Thymus (tissue), 11 donors: Measurements from ENCODE around the gene MARK3. TPM values are rescaled to one million over a fixed set of nuclear protein-coding genes. Genes with fewer than 3 reads are reported as not detected.

Source experiments
- DNase-seq, 9 donors: peaks; one replicate each; pipeline ENCODE4 v3.0.0-alpha.2; 2013; ENCODE audit warnings: low spot score in 9 of 9, low read depth in 6 of 9, missing footprints in 1 of 9
- H3K27ac ChIP-seq, 2 donors: one replicate each; pipeline ENCODE4 v1.5.1; 2013; ENCODE audit warnings: control low read depth in 1 of 2, low read depth in 1 of 2, low read length in 1 of 2, mild to moderate bottlenecking in 1 of 2, moderate library complexity in 1 of 2
- H3K27me3 ChIP-seq, 2 donors: one replicate each; pipeline ENCODE4 v1.5.1; 2013; ENCODE audit warnings: low read length in 1 of 2; ENCODE audit not compliant: control insufficient read depth in 2 of 2, insufficient read depth in 1 of 2
- H3K36me3 ChIP-seq, 2 donors: one replicate each; pipeline ENCODE4 v1.5.1; 2013; ENCODE audit warnings: low read length in 1 of 2, mild to moderate bottlenecking in 1 of 2, moderate library complexity in 1 of 2; ENCODE audit not compliant: control insufficient read depth in 2 of 2, insufficient read depth in 2 of 2
- H3K4me1 ChIP-seq, 2 donors: one replicate each; pipeline ENCODE4 v1.5.1; 2013; ENCODE audit warnings: low read length in 2 of 2; ENCODE audit not compliant: control insufficient read depth in 2 of 2, insufficient read depth in 2 of 2
- H3K4me3 ChIP-seq, 2 donors: one replicate each; pipeline ENCODE4 v1.5.1; 2013; ENCODE audit warnings: low read length in 2 of 2, control low read depth in 1 of 2, mild to moderate bottlenecking in 1 of 2
- H3K9me3 ChIP-seq, 2 donors: one replicate each; pipeline ENCODE4 v1.5.1; 2013; ENCODE audit warnings: low read length in 1 of 2, mild to moderate bottlenecking in 1 of 2; ENCODE audit not compliant: control insufficient read depth in 2 of 2, insufficient read depth in 1 of 2
- WGBS: extraction: QIAGEN DNeasy Blood & Tissue Kit; methylation state at CpG from one replicate; pipeline ENCODE4 v1.1.7; 2013; 5-methylcytosine and 5-hydroxymethylcytosine counted together
- polyA plus RNA-seq: library from polyadenylated mRNA; stranded (reverse); fragments of 200-250 nt; gene quantifications from one replicate; pipeline ENCODE4 v1.2.3, GENCODE V29; 2013
- total RNA-seq: library from RNA; stranded (reverse); fragments of 120-200 nt; gene quantifications from one replicate; pipeline ENCODE4 v1.2.4, GENCODE V29; 2013
- donor health status: healthy.

MARK3 gene
- total and polyA plus RNA-seq, 2 donors, result 50.8 to 91.6 TPM

GRCh38 chr14:103480595-103480994, 95.4 kb downstream of the MARK3 start:
- Histone ChIP-seq H3K4me3 (no peak overlapping the region), H3K27me3 (no peaks in the 10 kb centered on the region), H3K27ac (no peak overlapping the region), H3K9me3 (no peaks in the 10 kb centered on the region), H3K4me1 (peaks cover 0 to 3% of the 10 kb centered on the region in 2 donors), H3K36me3 (peaks cover 45 to 57% of the 10 kb centered on the region in 2 donors)
- DNase-seq, result peak in 1 of 9 donors; percentile 14
- 57% methylated on average over 3 of the region's 3 CpGs for WGBS

DNA sequence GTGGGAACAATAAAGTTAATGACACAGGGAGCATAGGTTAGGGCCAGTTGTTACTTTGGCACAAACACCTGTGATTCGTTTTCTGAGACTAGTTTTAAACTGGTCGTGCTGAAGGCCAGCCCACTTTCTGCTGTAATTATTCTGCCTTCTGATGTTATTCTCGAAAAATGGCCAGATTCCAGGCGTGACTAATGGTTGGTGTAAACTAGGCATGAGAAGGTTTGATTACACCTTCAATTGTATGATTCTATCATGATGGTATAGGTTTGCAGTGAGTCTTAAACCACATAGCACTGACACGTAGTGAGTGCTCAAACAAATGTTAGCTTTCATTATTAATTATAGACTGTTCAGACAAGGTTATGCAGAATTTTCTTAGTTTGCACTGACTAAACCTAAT, 98.4 kb downstream of the MARK3 start:
- no peaks in the 10 kb centered on the region for H3K27me3 ChIP-seq
- 95% methylated on average over 5 of the region's 5 CpGs for WGBS
- H3K36me3 ChIP-seq, result peaks cover 34 to 58% of the 10 kb centered on the region in 2 donors
- no peaks in the 10 kb centered on the region for H3K4me1 ChIP-seq
- H3K27ac ChIP-seq, result no peak overlapping the region
- no peak for DNase-seq
- H3K9me3 ChIP-seq, result no peaks in the 10 kb centered on the region
- no peak overlapping the region for H3K4me3 ChIP-seq

DNA sequence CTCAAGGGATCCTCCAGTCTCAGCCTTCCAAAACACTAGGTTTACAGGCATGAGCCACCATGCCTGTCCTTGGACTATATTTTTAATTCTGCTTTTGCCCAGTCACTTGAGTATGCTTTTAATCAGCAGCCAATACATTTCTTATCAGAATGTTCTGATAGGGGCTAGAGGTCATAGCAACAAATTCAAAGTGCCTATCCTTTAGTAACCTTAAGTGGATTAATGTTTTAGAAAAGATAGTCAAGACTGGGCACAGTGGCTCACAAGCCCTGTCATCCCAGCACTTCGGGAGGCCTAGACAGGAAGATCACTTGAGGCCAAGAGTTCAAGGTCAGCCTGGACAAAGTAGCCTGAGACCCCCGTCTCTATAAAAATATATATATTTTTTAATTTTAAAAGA, 100.3 kb downstream of the MARK3 start:
- no peak overlapping the region for H3K27ac ChIP-seq
- DNase-seq, result no peak
- H3K4me1 ChIP-seq, result no peaks in the 10 kb centered on the region
- no peak overlapping the region for H3K4me3 ChIP-seq
- H3K36me3 ChIP-seq, result peaks cover 36 to 67% of the 10 kb centered on the region in 2 donors
- WGBS, result 98% methylated on average over 2 of the region's 2 CpGs
- H3K27me3 ChIP-seq, result no peaks in the 10 kb centered on the region
- H3K9me3 ChIP-seq, result no peaks in the 10 kb centered on the region

- no peaks in the 10 kb centered on the region for H3K4me1 ChIP-seq
- peaks cover 40 to 64% of the 10 kb centered on the region in 2 donors for H3K36me3 ChIP-seq
- H3K27me3 ChIP-seq, result no peaks in the 10 kb centered on the region
- H3K9me3 ChIP-seq, result no peaks in the 10 kb centered on the region
- 96% methylated on average over 6 of the region's 6 CpGs for WGBS
- H3K4me3 ChIP-seq, result no peak overlapping the region
- DNase-seq, result no peak
- no peak overlapping the region for H3K27ac ChIP-seq
These were observed 102.9 kb downstream of the MARK3 start for GRCh38 chr14:103488071-103488470.

DNA sequence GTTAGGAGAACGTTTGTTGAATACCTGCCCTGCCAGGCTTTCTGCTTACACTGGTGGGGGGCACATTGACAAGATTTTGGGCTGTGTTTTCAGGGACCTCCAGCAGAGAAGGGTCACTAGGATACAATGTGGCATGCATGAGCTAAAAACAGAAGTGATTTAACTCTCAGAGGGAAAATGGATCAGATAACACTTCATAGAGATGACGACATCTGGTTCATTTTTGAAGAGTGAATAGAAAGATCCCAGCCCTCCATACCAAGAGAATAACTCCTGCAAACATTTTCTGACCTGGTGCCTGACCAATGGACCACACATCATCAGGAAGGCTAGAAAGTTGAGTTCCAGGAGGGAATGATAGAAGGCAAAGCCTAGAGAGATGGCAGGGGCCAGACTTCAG, 103.7 kb downstream of the MARK3 start:
- H3K4me1 ChIP-seq, result no peaks in the 10 kb centered on the region
- DNase-seq, result no peak
- 96% methylated on average over 2 of the region's 2 CpGs for WGBS
- no peak overlapping the region for H3K4me3 ChIP-seq
- H3K27ac ChIP-seq, result no peak overlapping the region
- no peaks in the 10 kb centered on the region for H3K27me3 ChIP-seq
- H3K36me3 ChIP-seq, result peaks cover 42 to 63% of the 10 kb centered on the region in 2 donors
- H3K9me3 ChIP-seq, result no peaks in the 10 kb centered on the region

GRCh38 chr14:103489621-103490020, 104.4 kb downstream of the MARK3 start:
- WGBS, result 97% methylated on average over 2 of the region's 2 CpGs
- Histone ChIP-seq H3K36me3 (peaks cover 45 to 63% of the 10 kb centered on the region in 2 donors), H3K27ac (no peak overlapping the region), H3K4me3 (no peak overlapping the region), H3K27me3 (no peaks in the 10 kb centered on the region), H3K4me1 (no peaks in the 10 kb centered on the region), H3K9me3 (no peaks in the 10 kb centered on the region)
- DNase-seq, result no peak

DNA sequence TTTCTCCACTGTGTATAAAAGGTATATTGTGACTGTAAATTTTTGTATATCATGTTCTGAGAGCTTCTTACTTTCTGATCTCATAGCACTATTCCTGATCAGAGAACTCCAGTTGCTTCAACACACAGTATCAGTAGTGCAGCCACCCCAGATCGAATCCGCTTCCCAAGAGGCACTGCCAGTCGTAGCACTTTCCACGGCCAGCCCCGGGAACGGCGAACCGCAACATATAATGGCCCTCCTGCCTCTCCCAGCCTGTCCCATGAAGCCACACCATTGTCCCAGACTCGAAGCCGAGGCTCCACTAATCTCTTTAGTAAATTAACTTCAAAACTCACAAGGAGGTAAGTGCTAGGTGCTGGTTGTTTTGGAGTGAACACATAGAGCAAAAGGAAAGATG, 106.5 kb downstream of the MARK3 start:
- Histone ChIP-seq H3K4me3 (no peak overlapping the region), H3K27me3 (no peaks in the 10 kb centered on the region), H3K4me1 (no peaks in the 10 kb centered on the region), H3K27ac (no peak overlapping the region), H3K36me3 (peaks cover 58 to 68% of the 10 kb centered on the region in 2 donors), H3K9me3 (no peaks in the 10 kb centered on the region)
- DNase-seq, result no peak
- 97% methylated on average over 10 of the region's 10 CpGs for WGBS

DNA sequence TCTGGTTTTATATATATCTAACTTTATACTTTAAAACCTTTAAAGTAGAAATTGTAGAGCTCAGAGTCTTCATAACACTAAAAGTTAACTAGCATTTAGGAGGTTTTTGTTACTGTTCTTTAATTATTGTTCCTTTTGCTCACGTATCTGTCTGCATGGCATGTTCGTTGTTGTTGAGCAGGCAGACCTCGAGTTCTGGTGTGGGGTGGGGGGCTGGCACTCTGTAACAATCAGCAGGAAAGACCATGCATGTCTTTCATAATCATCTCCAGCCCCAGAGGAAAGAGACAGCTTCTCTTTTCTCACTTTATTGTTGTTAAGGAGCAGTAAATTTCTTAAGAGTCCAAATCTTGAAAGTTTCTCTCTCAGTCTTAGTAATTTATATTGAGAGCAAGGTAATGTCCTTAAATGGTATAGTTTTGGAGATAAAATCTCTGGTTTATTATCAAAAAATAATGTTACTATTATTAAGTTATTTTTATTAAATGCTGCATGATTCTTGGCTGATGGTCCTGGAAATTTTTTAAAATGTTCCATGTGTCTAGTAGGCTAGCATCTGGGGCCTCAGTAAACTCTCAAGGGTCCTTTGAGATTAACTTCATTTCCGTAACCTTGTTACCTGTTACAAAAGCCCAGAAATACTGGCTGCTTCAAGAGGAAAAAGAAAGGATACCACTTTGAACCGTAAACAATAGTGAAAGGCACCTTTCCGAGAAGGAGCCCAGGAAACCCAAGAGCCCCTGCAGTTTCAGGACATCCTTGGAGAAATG, 107.1 kb downstream of the MARK3 start:
- Histone ChIP-seq H3K27ac (no peak overlapping the region), H3K36me3 (peaks cover 53 to 63% of the 10 kb centered on the region in 2 donors)
- 93% methylated on average over 6 of the region's 6 CpGs for WGBS

DNA sequence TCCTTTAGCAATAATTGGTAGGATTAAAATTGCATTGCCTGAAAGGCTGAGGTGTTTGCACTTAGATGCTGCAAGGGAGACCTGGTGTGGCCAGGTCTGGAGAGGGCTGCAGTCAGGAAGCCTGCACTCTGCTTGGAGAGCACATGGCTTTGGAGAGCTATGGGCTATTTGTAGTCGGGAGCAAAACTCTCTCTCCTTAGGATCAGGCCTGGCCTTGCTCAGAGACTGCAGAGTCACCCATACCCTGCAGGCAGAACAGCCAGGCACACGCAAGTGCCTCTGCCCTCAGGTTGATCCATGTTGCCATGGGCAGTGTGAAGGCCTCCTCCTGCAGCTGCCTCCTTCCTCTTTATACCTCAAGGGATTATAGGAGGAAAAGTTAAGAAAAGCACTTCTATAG, 110.6 kb downstream of the MARK3 start:
- no peaks in the 10 kb centered on the region for H3K27me3 ChIP-seq
- peaks cover 52 to 54% of the 10 kb centered on the region in 2 donors for H3K36me3 ChIP-seq
- H3K9me3 ChIP-seq, result no peaks in the 10 kb centered on the region
- WGBS, result 95% methylated on average over 2 of the region's 2 CpGs
- DNase-seq, result no peak
- no peak overlapping the region for H3K27ac ChIP-seq
- no peak overlapping the region for H3K4me3 ChIP-seq
- no peaks in the 10 kb centered on the region for H3K4me1 ChIP-seq

More for the DNA sequence above, 107.1 kb downstream of the MARK3 start:
- Histone ChIP-seq H3K27me3 (no peaks in the 10 kb centered on the region), H3K9me3 (no peaks in the 10 kb centered on the region), H3K4me1 (no peaks in the 10 kb centered on the region), H3K4me3 (no peak overlapping the region)
- DNase-seq, result no peak
